Daoy (cell line): Measurements from ENCODE around the gene THAP5. TPM values are rescaled to one million over a fixed set of nuclear protein-coding genes. Genes with fewer than 3 reads are reported as not detected.
"Not testable (repeated sequence)": the region's sequence is repeated elsewhere in the genome, so short reads cannot be mapped to it uniquely, and the experiment has no call there.

Experiments used
- DNase-seq: peaks from one replicate; pipeline ENCODE4 v3.0.0-alpha.2; 2015; ENCODE audit warnings: low read depth
- total RNA-seq: library from RNA; depleted of rRNA; stranded (reverse); fragments of >200 nt; shearing (Covaris generic); gene quantifications from 2 replicates; pipeline ENCODE4 v1.2.3, GENCODE V29; 2014

Gene THAP5
- total RNA-seq, 1 experiment from 2014 or later = 39.6 TPM

GRCh38 chr7:108584211-108584610 lies 14.7 kb upstream of the THAP5 start:
- DNase-seq = peak; percentile 39

DNA sequence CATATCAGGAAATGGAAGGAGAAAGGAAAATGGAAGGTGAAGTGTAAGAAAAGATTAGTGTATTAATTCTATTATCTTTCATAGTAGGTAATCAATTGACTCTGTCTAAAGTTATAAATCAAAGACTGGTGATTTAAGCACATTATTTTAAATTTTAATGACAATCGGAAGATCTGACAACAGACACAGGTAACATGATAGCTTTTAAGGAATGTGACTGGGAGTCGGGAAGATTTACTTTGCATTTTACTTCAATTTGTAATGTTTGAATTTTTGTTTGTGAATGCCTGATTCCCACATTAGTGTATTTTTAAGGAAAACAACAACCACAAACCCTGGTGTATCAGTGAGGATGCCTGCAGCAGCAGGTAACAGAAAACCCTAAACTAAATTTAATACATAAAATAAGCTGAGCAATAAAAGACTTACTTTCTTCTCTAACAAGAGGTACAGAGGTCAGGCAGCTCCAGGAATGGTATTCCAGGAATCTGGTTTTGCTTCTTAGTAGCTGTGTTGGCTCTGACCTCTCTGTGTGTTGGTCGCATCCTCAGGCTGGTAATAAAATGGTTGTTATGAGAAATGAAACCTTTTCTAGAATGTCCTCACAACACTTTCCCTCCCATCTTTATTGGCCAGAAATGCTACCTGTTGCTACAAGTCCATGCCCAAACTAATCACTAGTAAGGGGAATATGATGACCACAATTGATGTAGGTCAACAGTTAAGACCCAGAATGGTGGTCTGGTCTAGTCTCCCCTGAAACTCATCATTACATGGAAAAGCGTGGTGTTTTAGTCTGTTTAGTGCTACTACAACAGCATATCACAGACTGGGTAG lies 12.4 kb upstream of the THAP5 start:
- no peak for DNase-seq

DNA sequence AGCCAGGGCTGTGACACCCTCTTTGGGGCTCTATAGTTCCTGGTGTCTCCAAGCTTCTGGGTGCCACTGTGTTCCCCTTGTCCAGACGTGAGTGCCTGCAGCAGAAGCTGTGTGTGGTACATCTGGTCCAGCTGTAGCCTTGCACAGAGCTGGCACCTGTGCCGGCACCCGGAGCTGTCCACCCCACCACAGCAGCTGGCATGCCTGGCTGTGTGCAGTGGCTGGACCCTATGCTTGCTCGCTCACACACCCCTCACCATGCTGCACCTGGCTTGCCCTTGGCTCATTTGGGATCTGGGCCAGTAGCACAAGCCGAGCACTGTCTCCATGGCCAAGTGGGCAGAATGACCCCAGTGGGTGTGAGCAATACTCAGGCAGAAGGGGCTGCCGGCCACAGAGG lies 10.8 kb upstream of the THAP5 start:
- no peak for DNase-seq

DNA sequence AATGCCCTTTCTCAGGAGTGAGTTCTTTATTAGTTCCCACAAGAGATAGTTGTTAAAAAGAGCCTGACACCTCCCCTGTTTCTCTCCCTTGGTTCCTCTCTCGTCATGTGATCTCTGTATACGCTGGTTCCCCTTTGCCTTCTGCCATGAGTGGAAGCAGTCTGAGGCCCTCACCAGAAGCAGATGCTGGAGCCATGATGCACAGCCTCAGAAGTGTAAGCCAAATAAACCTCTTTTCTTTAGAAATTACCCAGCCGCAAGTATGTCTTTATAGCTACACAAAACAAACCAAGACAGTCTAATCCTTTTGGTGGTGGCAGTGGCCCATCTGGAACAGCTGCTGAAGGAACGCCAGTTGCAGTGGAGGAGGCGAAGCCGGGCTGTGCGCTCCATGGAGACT lies 9.4 kb upstream of the THAP5 start:
- DNase-seq = no peak

DNA sequence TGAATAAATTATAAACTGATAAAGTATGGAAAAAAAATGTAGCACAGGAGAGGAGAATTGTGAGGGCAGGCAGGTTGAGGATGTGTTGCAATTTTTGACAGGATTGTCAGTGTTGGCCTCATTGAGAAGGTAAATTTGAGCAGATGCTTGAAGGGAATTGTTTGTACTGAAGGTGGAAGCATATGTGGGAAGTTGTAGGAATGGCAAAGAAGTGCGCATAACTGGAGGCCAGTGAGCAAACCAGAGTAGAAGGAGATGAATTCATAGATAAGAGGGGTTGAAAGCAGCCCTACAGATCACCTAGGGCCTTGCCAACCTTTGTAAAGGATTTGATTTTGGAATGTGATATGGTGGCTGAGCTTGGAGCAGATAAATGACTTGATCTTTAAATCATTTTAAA lies 6.6 kb upstream of the THAP5 start:
- no peak for DNase-seq

DNA sequence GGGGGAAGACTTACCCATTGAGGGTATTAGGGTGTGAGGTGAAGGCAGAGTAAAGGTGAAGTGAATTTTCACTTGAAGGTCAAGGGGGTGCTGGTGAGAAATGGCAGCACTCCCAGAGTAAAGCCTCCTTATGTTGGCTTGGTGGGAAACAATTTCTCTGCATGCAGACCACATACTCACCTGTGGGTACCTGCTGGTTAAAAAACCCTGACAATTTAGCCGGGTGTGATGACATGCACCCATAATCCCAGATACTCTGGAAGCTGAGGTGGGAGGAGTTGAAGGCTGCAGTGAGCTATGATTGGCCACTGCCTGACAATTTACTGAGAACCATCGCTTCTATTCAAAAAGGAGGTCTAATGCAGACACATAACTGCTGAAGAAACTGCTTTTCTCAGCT lies 5.7 kb upstream of the THAP5 start:
- DNase-seq = no peak

- no peak for DNase-seq
These were observed 3.0 kb upstream of the THAP5 start for GRCh38 chr7:108572480-108572879.

GRCh38 chr7:108570146-108570755 lies 745 bp upstream of the THAP5 start:
- peak; percentile 71 for DNase-seq

DNA sequence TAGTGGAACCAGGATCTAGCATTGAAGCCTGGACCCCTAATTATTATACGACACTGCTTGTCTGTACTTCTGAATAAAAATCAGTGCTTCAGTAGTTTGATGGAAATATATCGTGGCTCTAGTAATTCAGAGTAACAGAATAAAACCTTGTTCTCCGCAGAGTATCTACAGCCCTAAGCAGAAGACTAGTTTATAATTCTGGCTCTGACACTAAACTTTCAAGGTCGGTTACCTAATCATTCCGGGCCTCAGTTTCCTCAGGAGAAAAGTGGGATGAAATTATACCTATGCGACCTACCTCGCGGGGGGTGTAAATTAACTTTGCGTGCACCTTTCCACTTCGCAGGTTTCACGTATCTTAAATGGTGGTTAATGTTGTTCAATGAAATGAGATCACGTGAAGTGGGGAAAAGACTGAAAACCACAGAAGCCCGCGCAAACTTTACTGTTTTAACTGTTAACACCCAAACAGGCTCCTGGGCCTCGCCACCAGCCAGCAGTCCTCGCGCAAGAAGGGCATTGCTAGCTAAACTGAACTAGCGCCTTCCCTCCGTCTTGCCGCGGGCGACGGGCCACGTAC lies 615 bp downstream of the THAP5 start:
- no peak for DNase-seq

DNA sequence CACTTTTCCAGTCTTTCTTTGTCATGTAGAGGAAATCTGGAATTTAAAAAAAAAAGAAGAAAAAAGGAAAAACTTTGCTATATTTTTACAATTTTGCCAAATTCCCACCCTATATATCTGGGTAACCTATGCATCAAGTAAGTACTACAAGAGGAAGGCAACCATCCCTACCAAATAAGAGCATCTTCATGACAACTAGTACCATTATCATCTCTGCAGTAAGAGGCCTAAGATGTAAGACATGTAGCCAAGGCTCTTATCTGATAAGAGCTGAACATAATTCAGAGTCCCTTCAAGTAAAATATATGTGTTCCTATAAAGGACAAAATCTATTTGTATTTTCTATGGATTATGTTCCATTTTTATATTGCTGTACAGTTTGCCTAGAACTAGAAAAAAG lies 3.5 kb downstream of the THAP5 start:
- DNase-seq = no peak

DNA sequence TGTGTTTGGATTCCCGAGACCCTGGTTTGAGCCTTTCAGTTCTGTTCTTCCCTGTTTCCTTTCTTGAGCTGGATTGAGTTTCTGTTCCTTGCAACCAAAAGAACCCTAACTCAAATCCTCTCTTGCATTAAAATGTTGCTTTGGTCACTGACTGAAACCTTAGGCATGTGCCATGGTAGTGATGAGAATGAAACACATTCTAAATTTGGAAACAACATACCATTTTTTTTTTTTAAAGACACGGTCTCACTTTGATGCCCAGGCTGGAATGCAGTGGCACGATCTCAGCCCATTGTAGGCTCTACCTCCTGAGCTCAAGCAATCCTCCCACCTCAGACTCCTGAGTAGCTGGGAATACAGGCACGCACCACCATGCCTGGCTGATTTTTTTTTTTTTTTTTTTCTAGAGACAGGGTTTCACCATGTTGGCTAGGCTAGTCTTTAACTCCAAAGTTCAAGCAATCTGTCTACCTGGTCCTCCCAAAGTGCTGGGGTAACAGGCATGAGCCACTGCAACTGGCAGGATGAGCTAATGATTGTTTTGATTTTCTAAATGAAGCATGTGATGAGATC lies 8.4 kb downstream of the THAP5 start:
- DNase-seq = no peak

GRCh38 chr7:108559253-108559652 lies 10.3 kb downstream of the THAP5 start:
- no peak for DNase-seq

GRCh38 chr7:108557617-108558016 lies 11.9 kb downstream of the THAP5 start:
- no peak for DNase-seq

DNA sequence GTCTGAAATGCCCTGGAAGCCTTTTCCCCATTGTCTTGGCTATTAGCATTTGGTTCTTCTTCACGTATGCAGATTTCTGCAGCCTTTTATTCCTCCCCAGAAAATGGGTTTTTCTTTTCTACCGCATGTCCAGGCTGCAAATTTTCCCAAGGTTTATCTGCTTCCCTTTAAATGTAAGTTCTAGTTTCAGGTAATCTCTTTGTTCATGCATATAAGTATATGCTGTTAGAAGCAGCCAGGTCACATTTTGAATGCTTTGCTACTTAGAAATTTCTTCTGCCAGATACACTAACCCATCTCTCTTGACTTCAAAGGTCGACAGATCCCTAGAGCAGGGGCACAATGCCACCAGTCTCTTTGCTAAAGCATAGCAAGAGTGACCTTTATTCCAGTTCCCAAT lies 12.3 kb downstream of the THAP5 start:
- no peak for DNase-seq

GRCh38 chr7:108556665-108557064 lies 12.8 kb downstream of the THAP5 start:
- DNase-seq = not testable (repeated sequence)

GRCh38 chr7:108548141-108548896 lies 21.2 kb downstream of the THAP5 start:
- DNase-seq = not testable (repeated sequence)

DNA sequence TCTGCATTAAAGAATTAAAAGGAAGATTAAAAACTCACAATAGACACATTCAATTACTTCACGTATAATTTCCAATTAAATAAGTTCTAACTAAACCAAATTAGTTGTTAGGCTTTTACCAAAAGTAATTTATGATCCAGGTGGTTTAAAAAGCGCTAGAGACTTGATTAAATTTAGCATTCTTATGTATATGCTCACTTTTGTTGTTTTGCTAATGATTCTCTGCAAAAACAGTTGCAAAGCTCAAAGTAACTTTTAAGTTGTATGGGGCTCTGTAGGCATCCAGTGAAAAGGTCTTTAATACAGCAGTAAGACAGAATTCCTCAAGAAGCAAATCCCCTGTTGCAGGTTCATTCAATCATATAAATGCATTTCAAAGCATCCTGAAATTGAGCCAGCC lies 28.0 kb downstream of the THAP5 start:
- no peak for DNase-seq

DNA sequence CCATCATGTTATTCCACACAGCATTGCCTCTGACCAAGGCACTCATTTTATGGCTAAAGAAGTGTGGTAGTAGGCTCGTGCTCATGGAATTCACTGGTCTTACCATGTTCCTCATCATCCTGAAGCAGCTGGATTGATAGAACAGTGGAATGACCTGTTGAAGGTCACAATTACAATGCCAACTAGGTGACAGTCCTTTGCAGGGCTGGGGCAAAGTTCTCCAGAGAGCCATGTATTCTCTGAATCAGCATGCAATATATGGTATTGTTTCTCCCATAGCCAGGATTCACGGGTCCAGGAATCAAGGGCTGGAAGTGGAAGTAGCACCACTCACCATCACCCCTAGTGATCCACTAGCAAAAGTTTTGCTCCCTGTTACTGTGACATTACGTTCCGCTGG lies 30.8 kb downstream of the THAP5 start:
- not testable (repeated sequence) for DNase-seq

DNA sequence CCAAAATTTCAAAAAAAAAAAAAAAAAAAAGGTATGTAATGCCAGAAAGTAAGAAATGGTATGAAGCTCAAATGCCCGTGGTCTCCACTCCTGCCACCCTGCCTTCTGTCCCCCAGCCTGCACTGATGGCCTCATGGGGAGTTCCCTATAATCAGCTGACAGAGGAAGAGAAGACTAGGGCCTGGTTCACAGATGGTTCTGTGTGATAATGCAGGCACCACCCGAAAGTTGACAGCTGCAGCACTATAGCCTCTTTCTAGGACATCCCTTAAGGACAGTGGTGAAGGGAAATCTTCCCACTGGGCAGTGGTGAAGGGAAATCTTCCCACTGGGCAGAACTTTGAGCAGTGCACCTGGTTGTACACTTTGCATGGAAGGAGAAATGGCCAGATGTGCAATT lies 31.3 kb downstream of the THAP5 start:
- DNase-seq = not testable (repeated sequence)

GRCh38 chr7:108537229-108537628 lies 32.3 kb downstream of the THAP5 start:
- DNase-seq = no peak

DNA sequence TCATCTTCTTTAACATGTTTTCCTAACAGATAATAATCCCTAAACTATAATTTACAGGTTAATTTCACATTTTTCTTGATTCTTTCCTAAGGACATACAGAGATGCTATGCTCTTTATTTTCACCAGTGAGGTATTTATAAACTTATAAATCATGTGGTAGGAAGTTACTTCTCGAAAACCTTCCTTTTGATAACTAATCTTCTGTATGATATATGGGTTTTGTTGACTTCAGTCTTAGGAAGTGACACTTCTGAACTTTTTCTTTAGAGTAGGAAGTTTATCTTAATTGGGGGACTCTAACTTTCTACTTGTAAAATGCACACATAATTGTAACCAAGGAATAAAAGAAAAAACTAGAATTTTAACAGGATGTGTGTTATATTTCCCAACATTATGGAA lies 33.8 kb downstream of the THAP5 start:
- DNase-seq = no peak

DNA sequence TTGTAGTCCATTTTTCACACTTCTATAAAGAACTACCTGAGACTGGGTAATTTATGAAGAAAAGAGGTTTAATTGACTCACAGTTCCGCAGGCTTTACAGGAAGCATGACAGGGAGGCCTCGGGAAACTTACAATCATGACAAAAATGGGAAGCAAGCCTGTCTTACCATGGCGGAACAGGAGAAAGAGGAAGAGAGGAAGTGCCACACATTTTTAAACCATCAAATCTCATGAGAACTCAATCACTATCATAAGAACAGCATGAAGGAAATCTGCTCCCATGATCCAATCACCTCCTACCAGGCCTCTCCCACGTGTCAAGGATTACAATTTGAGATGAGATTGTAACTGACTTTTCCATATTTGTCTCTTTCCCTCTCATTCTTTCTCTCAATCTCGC lies 34.2 kb downstream of the THAP5 start:
- no peak for DNase-seq
